Right lobe of liver (tissue), 6 donors: Measurements from ENCODE around the gene PLXNB1. TPM values are rescaled to one million over a fixed set of nuclear protein-coding genes. Genes with fewer than 3 reads are reported as not detected.

Experiments used
- ATAC-seq, 4 donors: fragments of 200-7000 bp; cut with Tn5 transposase; one replicate each; pipeline ENCODE4 v1.9.1; 2020; ENCODE audit warnings: mild to moderate bottlenecking in 4 of 4, moderate library complexity in 4 of 4
- DNase-seq, 3 donors: peaks; one replicate each; pipeline ENCODE4 v3.0.0-alpha.2; 2020
- H3K27ac ChIP-seq, 3 donors: fragments of 200-600 bp; one replicate each; pipeline ENCODE4 v1.8.0; 2022
- H3K27me3 ChIP-seq, 2 donors: fragments of 200-600 bp; one replicate each; pipeline ENCODE4 v1.8.0; 2022
- H3K36me3 ChIP-seq, 4 donors: fragments of 200-600 bp; sonication (generic) in 1 of 4; one replicate each; pipeline versions ENCODE4 v1.5.1 to v1.8.0; 2017 to 2022; ENCODE audit warnings: control low read depth in 1 of 4
- H3K4me1 ChIP-seq, 4 donors: fragments of 200-600 bp; sonication (generic) in 1 of 4; one replicate each; pipeline versions ENCODE4 v1.5.1 to v1.8.0; 2017 to 2022; ENCODE audit warnings: control low read depth in 1 of 4
- H3K4me3 ChIP-seq, 3 donors: fragments of 200-600 bp; one replicate each; pipeline ENCODE4 v1.8.0; 2022
- H3K9me3 ChIP-seq, 4 donors: fragments of 200-600 bp; sonication (generic) in 1 of 4; one replicate each; pipeline versions ENCODE4 v1.5.1 to v1.8.0; 2017 to 2022; ENCODE audit warnings: control low read depth in 1 of 4
- CTCF ChIP-seq, 4 donors: fragments of 200-600 bp in 3 of 4; fragments of 450-650 bp in 1 of 4; IDR thresholded peaks; one replicate each; pipeline versions ENCODE4 v1.5.1 to v1.8.0; 2016 to 2022; ENCODE audit warnings: antibody characterized with exemption in 4 of 4, mild to moderate bottlenecking in 2 of 4
- POLR2A ChIP-seq: fragments of 450-650 bp; IDR thresholded peaks from one replicate; pipeline ENCODE4 v1.6.1; 2017; ENCODE audit warnings: antibody characterized with exemption, mild to moderate bottlenecking
- WGBS: methylation state at CpG from one replicate; pipeline ENCODE4 v1.1.6; 2018; ENCODE audit warnings: low coverage, low lambda C conversion rate; ENCODE audit not compliant: insufficient coverage; ENCODE audit errors: missing lambda C conversion rate; 5-methylcytosine and 5-hydroxymethylcytosine counted together
- intact Hi-C, 2 donors: fragments of 100-400 bp; cut with DNase I; formaldehyde crosslinking; loops; one replicate each; pipeline versions ENCODE4 v1.11.2 to v1.14.1; 2022
- total RNA-seq, 6 experiments: library from RNA; depleted of rRNA in 2 of 6; stranded (reverse); fragments of >200 nt in 2 of 6; fragmentation: NEBNext Ultra II Directional in 3 of 6; extraction: Animal tissue kit (Norgen Biotek cat#: 25700) in 3 of 6; gene quantifications; one replicate each; pipeline versions ENCODE4 v1.1.0 to v1.2.4, GENCODE V29; 2016 to 2023
- donor health status: DM: no; HTN: yes; CAD: no.
- donor health status: DM: no; HTN: no; CAD: no.
- donor health status: DM: no; HTN: no; CAD: no.
- donor health status: DM: no; HTN: yes; CAD: no.
- donor health status: DM: no; HTN: yes; CAD: no.

Gene PLXNB1
- total RNA-seq, 6 experiments from 2014 or later = 65.9 to 132 (median 86.5) TPM

DNA sequence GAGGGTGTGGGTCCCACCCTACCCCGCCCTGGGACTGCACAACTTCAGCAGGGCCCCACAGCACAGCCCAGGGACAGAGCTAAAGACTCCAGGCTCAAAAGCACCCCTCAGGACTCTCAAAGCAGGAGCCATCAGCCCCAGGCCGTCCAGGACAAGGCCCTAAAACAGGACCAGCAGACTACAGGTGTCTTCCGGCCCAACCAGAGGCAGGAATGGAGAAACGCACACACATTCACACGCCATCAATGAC lies 42.7 kb upstream of the PLXNB1 start:
- TF ChIP-seq CTCF (IDR thresholded peaks at IDR 0.05) (no peak), POLR2A (no peak)
- intact Hi-C loops = no loop called here
- no peaks in the 10 kb centered on the region for H3K9me3 ChIP-seq
- no peaks in the 10 kb centered on the region for H3K27me3 ChIP-seq
- H3K4me1 ChIP-seq = peaks cover 0 to 51% (median 27%) of the 10 kb centered on the region in 4 donors
- WGBS = 0% methylated on average over 2 of the region's 5 CpGs
- peaks cover 0 to 10% (median 0%) of the 10 kb centered on the region in 4 donors for H3K36me3 ChIP-seq
- ATAC-seq = peak; percentile 0 to 7 (median 2)
- DNase-seq = peak in 1 of 3 donors; percentile 33
- H3K27ac ChIP-seq = peak overlapping the region; percentile 93 to 99 (median 98)
- H3K4me3 ChIP-seq = peak overlapping the region; percentile 68 to 92 (median 91)

DNA sequence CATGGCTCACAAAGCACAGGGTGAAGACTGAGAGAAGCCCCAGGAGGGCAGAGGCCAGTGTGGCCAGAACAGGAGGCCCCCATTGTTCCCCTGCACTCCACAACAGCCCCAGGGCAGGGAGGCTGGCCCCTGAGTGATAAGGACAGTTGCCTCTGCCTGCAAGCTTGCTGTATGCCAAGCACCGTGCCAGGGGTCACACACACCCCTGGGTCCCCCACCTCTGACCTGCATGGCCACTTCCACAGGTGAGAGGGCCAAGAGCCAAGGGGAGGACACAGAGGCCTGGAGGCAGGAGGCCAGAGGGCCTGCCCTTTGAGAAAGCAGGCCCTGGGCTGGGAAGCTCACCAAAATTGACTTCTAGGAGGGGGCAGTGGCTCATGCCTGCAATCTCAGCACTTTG lies 40.4 kb upstream of the PLXNB1 start:
- DNase-seq (peak; percentile 69 to 98 (median 96)), ATAC-seq (peak in 3 of 4 donors; percentile 41 to 49 (median 43))
- Histone ChIP-seq H3K36me3 (peaks cover 0 to 10% (median 1%) of the 10 kb centered on the region in 4 donors), H3K9me3 (no peaks in the 10 kb centered on the region), H3K27ac (peak overlapping the region in 2 of 3 donors; percentile 67 to 86), H3K4me3 (no peak overlapping the region), H3K4me1 (peaks cover 2 to 73% (median 39%) of the 10 kb centered on the region in 4 donors), H3K27me3 (no peaks in the 10 kb centered on the region)
- no CpG with 5 or more reads among the region's 1 CpG for WGBS
- intact Hi-C loops = no loop called here
- TF ChIP-seq POLR2A = no peak
- TF ChIP-seq CTCF (IDR thresholded peaks at IDR 0.05) = no peak

GRCh38 chr3:48469046-48469915 lies 39.4 kb upstream of the PLXNB1 start:
- Histone ChIP-seq H3K9me3 (no peaks in the 10 kb centered on the region), H3K36me3 (peaks cover 0 to 10% (median 1%) of the 10 kb centered on the region in 4 donors), H3K27me3 (no peaks in the 10 kb centered on the region), H3K27ac (peak overlapping the region in 1 of 3 donors; percentile 92), H3K4me3 (no peak overlapping the region), H3K4me1 (peaks cover 2 to 78% (median 39%) of the 10 kb centered on the region in 4 donors)
- intact Hi-C loops = loop anchor here in 1 of 2 donors (5.0 kb wide), 1 partner anchor 33 kb away; the partner anchor contains the start of gene SHISA5
- 20% methylated on average over 2 of the region's 29 CpGs for WGBS
- no peak for TF ChIP-seq POLR2A
- TF ChIP-seq CTCF (IDR thresholded peaks at IDR 0.05) = no peak
- DNase-seq (peak in 2 of 3 donors; percentile 38 to 66), ATAC-seq (no peak)

GRCh38 chr3:48468329-48468731 lies 38.4 kb upstream of the PLXNB1 start:
- peaks cover 0 to 10% (median 1%) of the 10 kb centered on the region in 4 donors for H3K36me3 ChIP-seq
- intact Hi-C loops = loop anchor here in 1 of 2 donors (5.0 kb wide), 1 partner anchor 34 kb away; the partner anchor contains the start of gene SHISA5
- WGBS = no CpG with 5 or more reads among the region's 8 CpGs
- H3K4me1 ChIP-seq = peaks cover 2 to 72% (median 36%) of the 10 kb centered on the region in 4 donors
- peak; percentile 27 to 57 (median 36) for ATAC-seq
- H3K9me3 ChIP-seq = no peaks in the 10 kb centered on the region
- peak overlapping the region; percentile 3 to 98 (median 92) for H3K27ac ChIP-seq
- H3K4me3 ChIP-seq = no peak overlapping the region
- DNase-seq = peak; percentile 78 to 92 (median 86)
- no peaks in the 10 kb centered on the region for H3K27me3 ChIP-seq
- TF ChIP-seq CTCF (IDR thresholded peaks at IDR 0.05) (no peak), POLR2A (peak; percentile 44)
